ENCODE results near the gene ARHGAP10.
"Not testable (repeated sequence)": the region's sequence is repeated elsewhere in the genome, so short reads cannot be mapped to it uniquely, and the experiment has no call there.

The ARHGAP10 gene

DNA sequence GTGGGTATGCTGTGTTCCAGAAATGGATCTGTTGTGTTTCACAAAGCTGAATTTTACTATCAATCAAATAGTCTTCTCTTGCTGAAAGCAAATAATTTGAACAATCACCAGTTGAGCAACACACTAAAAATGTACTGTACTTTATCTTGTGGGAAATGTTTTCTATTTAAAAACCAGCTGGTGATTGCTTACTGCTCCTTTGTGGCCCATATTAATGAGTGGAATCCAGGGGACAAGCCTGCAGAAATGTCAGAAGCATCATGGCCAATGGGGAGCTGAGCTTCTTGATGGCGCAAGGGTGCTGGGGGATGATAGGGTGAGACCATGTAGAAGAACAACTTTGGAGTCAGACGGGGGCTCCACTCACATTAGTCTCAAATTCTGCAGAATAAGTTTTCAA is 346.2 kb downstream of the ARHGAP10 start:
- no peaks in the 10 kb centered on the region for H3K4me1 ChIP-seq (ENCODE audit: control insufficient read depth, insufficient read depth, low read length)
- H3K27me3 ChIP-seq (ENCODE audit: control insufficient read depth, insufficient read depth, low read length), result no peaks in the 10 kb centered on the region
- no peak overlapping the region for H3K27ac ChIP-seq (ENCODE audit: low read length)
- H3K36me3 ChIP-seq (ENCODE audit: control insufficient read depth, insufficient read depth, low read length), result no peaks in the 10 kb centered on the region
- DNase-seq (ENCODE audit: low read depth, low spot score), result no peak
- no CpG with 5 or more reads among the region's 2 CpGs for WGBS (ENCODE audit: insufficient coverage, insufficient read length)
- peaks cover 4% of the 10 kb centered on the region; the same call in 1 of the 2 replicates for H3K9me3 ChIP-seq (ENCODE audit: control insufficient read depth, insufficient read depth, low read length)
- no peak overlapping the region for H3K4me3 ChIP-seq (ENCODE audit: low read length)

DNA sequence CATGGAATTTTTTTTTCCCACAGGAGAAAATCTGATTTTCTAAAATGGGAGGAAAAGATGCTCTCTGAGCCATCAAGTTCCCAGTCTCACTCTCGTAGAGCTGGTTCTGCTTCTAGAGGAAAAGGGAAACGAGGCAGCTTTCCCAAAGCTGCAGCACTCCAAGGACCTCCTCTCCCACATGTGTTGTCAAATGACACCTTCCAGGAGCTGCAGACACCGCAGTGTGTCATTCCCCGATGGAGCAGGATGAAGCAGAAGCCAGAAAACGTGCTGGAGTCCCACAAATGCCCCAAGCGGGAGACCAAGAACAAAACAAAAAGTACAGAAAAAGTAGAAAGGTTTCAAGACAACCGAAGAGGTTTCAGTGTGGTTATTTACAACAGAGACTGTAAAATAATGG is 348.1 kb downstream of the ARHGAP10 start:
- Histone ChIP-seq H3K27me3 (ENCODE audit: control insufficient read depth, insufficient read depth, low read length) (no peaks in the 10 kb centered on the region), H3K4me3 (ENCODE audit: low read length) (no peak overlapping the region), H3K4me1 (ENCODE audit: control insufficient read depth, insufficient read depth, low read length) (no peaks in the 10 kb centered on the region), H3K27ac (ENCODE audit: low read length) (no peak overlapping the region), H3K36me3 (ENCODE audit: control insufficient read depth, insufficient read depth, low read length) (no peaks in the 10 kb centered on the region), H3K9me3 (ENCODE audit: control insufficient read depth, insufficient read depth, low read length) (no peaks in the 10 kb centered on the region)
- no CpG with 5 or more reads among the region's 7 CpGs for WGBS (ENCODE audit: insufficient coverage, insufficient read length)
- DNase-seq (ENCODE audit: low read depth, low spot score), result no peak

DNA sequence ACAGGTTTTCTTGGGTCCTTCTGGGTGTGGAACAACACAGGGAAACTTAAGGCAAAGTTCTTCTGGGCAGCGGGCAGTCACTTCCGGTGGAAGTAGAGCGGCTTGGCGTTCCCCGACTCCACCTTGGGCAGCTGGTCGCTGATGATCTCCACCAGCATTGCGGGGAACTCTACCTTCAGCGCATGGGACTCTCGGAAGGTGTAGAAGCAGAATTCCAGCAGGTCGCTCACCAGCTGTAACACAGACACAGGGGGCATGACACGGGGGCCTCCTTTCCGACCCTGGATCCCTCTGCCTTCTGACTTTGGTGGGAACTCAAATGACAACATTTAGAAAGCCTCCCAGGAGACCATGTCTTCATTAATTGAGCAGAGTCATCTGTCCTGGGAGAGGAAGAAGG is 349.4 kb downstream of the ARHGAP10 start:
- no CpG with 5 or more reads among the region's 12 CpGs for WGBS (ENCODE audit: insufficient coverage, insufficient read length)
- H3K27ac ChIP-seq (ENCODE audit: low read length), result no peak overlapping the region

DNA sequence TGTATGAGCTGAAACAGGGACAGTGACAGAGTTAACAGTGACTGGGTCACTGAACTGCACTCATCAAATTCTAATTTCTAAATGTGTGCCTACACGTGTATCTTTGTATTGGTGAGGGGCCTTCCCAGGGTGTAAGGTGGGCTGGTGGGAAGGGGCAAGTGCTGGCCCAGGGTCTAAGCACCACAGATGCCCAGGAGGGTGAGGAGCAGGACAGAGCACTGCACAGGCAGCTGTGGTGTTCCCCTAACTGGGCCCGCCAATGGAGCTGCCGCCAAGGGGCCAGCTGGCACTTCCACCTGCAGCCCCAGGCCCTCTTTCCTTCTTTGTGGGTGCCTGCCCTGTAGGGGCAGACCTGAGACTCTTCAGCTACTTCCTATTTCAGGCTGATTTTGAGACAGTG is 349.9 kb downstream of the ARHGAP10 start:
- Histone ChIP-seq H3K36me3 (ENCODE audit: control insufficient read depth, insufficient read depth, low read length) (no peaks in the 10 kb centered on the region), H3K4me3 (ENCODE audit: low read length) (no peak overlapping the region), H3K9me3 (ENCODE audit: control insufficient read depth, insufficient read depth, low read length) (no peaks in the 10 kb centered on the region), H3K27ac (ENCODE audit: low read length) (no peak overlapping the region), H3K27me3 (ENCODE audit: control insufficient read depth, insufficient read depth, low read length) (no peaks in the 10 kb centered on the region), H3K4me1 (ENCODE audit: control insufficient read depth, insufficient read depth, low read length) (no peaks in the 10 kb centered on the region)
- WGBS (ENCODE audit: insufficient coverage, insufficient read length), result no CpG with 5 or more reads among the region's 3 CpGs
- DNase-seq (ENCODE audit: low read depth, low spot score), result no peak

More for the DNA sequence above, 349.4 kb downstream of the ARHGAP10 start:
- no peaks in the 10 kb centered on the region for H3K9me3 ChIP-seq (ENCODE audit: control insufficient read depth, insufficient read depth, low read length)
- H3K27me3 ChIP-seq (ENCODE audit: control insufficient read depth, insufficient read depth, low read length), result no peaks in the 10 kb centered on the region
- no peaks in the 10 kb centered on the region for H3K4me1 ChIP-seq (ENCODE audit: control insufficient read depth, insufficient read depth, low read length)
- H3K4me3 ChIP-seq (ENCODE audit: low read length), result no peak overlapping the region
- H3K36me3 ChIP-seq (ENCODE audit: control insufficient read depth, insufficient read depth, low read length), result no peaks in the 10 kb centered on the region
- DNase-seq (ENCODE audit: low read depth, low spot score), result no peak

DNA sequence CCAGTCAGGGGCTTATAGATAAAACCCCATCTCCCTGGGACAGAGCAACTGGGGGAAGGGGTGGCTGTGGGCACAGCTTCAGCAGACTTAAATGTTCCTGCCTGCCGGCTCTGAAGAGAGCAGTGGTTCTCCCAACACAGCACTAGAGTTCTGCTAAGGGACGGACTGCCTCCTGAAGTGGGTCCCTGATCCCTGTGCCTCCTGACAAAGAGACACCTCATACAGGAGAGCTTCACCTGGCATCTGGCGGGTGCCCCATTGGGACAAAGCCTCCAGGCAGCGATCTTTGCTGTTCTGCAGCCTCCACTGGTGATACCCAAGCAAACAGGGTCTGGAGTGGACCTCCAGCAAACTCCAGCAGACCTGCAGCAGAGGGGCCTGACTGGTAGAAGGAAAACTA is 351.2 kb downstream of the ARHGAP10 start:
- not testable (repeated sequence) for H3K9me3 ChIP-seq (ENCODE audit: control insufficient read depth, insufficient read depth, low read length); H3K4me3 ChIP-seq (ENCODE audit: low read length); H3K36me3 ChIP-seq (ENCODE audit: control insufficient read depth, insufficient read depth, low read length); H3K4me1 ChIP-seq (ENCODE audit: control insufficient read depth, insufficient read depth, low read length); DNase-seq (ENCODE audit: low read depth, low spot score); H3K27ac ChIP-seq (ENCODE audit: low read length); H3K27me3 ChIP-seq (ENCODE audit: control insufficient read depth, insufficient read depth, low read length)
- WGBS (ENCODE audit: insufficient coverage, insufficient read length), result no CpG with 5 or more reads among the region's 4 CpGs

DNA sequence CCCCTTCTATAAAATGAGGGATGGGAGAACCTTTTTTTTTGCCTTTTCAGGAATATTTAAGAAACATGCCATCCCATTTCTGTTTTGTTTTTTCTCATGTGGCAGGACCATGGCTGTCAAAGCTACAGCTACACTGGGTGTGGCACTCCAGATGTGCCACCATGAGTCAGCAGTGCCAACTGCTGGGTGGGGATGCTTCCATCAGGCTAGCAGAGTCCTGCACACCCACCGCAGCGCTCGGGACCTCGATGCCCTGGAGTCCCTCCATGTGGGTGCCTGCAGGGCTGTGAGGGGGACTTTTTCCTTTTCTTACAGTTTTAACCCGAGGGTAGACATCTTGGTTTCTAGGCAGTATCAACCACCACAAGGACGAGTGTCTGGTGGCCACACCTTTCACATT is 357.7 kb downstream of the ARHGAP10 start:
- DNase-seq (ENCODE audit: low read depth, low spot score), result no peak
- WGBS (ENCODE audit: insufficient coverage, insufficient read length), result no CpG with 5 or more reads among the region's 6 CpGs
- Histone ChIP-seq H3K27ac (ENCODE audit: low read length) (no peak overlapping the region), H3K36me3 (ENCODE audit: control insufficient read depth, insufficient read depth, low read length) (no peaks in the 10 kb centered on the region), H3K4me1 (ENCODE audit: control insufficient read depth, insufficient read depth, low read length) (no peaks in the 10 kb centered on the region; the same call in 1 of the 2 replicates), H3K9me3 (ENCODE audit: control insufficient read depth, insufficient read depth, low read length) (no peaks in the 10 kb centered on the region), H3K4me3 (ENCODE audit: low read length) (no peak overlapping the region), H3K27me3 (ENCODE audit: control insufficient read depth, insufficient read depth, low read length) (no peaks in the 10 kb centered on the region)

DNA sequence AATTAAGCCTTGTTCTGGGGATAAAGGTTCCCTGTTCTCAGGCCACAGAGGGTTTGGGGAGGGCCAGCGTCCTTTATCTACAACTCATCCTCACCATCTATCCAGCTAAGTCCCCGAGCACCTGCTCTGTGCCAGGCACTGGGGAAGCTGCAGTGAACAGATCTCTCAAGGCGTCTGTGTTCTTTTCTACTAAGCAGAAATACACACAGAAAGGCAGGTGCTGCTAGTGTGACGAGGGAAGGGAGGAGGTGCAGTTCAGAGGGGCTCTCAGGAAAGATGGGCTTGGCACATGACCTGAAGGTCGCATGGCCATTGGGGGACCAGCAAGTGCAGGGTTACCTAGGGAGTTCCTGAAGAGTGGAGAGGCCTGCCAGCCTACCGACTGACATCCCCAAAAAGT is 358.1 kb downstream of the ARHGAP10 start:
- H3K27ac ChIP-seq (ENCODE audit: low read length), result no peak overlapping the region
- no peaks in the 10 kb centered on the region for H3K36me3 ChIP-seq (ENCODE audit: control insufficient read depth, insufficient read depth, low read length)
- DNase-seq (ENCODE audit: low read depth, low spot score), result no peak
- H3K9me3 ChIP-seq (ENCODE audit: control insufficient read depth, insufficient read depth, low read length), result no peaks in the 10 kb centered on the region
- no CpG with 5 or more reads among the region's 6 CpGs for WGBS (ENCODE audit: insufficient coverage, insufficient read length)
- H3K4me3 ChIP-seq (ENCODE audit: low read length), result no peak overlapping the region
- no peaks in the 10 kb centered on the region for H3K27me3 ChIP-seq (ENCODE audit: control insufficient read depth, insufficient read depth, low read length)
- H3K4me1 ChIP-seq (ENCODE audit: control insufficient read depth, insufficient read depth, low read length), result no peaks in the 10 kb centered on the region; the same call in 1 of the 2 replicates

DNA sequence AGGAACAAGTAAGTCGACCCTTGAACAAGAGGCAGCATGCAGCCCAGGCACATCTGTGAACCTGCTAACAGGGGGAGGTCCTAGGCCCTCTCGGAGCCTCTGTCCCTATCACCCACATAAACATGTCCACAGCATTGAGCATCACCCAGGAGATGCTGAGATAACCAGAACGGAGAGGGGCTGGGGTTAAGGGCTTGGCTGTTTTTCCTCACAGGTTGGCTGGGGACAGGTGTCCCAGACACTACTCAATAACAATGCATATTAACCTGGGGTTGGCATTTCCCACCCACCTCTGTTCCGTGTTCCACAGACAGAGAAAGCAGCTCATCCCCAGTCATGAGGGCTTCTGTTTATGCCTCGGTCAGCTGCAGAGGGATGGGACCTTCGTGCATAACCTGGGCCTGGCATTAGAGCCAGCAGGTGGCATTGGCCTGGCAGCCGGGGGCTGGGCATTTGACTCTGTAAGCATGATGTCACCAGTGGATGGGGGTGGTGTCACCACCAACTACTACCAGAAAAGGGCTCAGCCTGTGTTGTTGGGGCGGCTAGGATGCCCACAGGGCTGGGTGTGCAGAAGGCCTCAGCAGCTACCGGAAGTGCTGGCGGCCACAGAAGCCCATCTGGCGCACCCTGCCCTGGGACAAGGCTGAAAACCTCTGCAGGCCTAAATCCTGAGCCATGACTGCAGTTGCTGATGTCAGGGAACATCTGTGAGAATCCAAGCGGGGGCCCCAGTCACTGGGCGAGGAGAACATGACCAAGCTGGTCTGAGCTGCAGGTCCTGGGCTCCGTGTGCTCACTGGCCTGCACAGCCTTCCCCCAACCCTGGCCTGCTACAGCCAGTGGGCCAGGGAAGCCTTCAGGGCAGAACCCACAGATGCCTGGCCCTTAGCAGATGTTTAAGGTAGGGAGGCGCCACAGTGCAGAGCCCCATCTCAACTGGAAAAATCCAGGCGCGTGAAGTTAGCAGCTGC is 358.9 kb downstream of the ARHGAP10 start:
- WGBS (ENCODE audit: insufficient coverage, insufficient read length), result no CpG with 5 or more reads among the region's 17 CpGs
- DNase-seq (ENCODE audit: low read depth, low spot score), result no peak
- Histone ChIP-seq H3K4me1 (ENCODE audit: control insufficient read depth, insufficient read depth, low read length) (no peaks in the 10 kb centered on the region; the same call in 1 of the 2 replicates), H3K4me3 (ENCODE audit: low read length) (no peak overlapping the region), H3K36me3 (ENCODE audit: control insufficient read depth, insufficient read depth, low read length) (no peaks in the 10 kb centered on the region), H3K9me3 (ENCODE audit: control insufficient read depth, insufficient read depth, low read length) (no peaks in the 10 kb centered on the region), H3K27ac (ENCODE audit: low read length) (no peak overlapping the region), H3K27me3 (ENCODE audit: control insufficient read depth, insufficient read depth, low read length) (no peaks in the 10 kb centered on the region)

DNA sequence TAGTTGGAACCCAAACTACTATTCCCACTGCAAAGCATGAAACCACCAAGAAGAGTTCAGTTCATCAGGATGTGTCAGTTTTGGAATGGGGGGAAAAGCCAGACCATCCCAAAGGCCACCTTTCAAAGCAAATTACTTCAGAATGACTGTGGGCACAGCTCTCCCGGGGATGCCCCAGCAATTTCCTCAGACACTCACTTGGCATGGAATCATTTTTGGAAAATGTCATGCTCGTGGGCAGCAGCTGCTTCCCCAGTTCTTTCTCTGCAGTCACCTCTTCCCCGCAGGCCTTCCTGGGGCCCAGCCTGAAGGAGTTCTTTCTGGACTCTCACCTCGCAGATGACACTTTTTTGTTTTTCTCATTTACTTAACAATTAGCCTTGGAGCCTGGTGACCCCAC is 360.0 kb downstream of the ARHGAP10 start:
- no CpG with 5 or more reads among the region's 4 CpGs for WGBS (ENCODE audit: insufficient coverage, insufficient read length)
- DNase-seq (ENCODE audit: low read depth, low spot score), result no peak
- H3K9me3 ChIP-seq (ENCODE audit: control insufficient read depth, insufficient read depth, low read length), result no peaks in the 10 kb centered on the region
- no peak overlapping the region for H3K27ac ChIP-seq (ENCODE audit: low read length)
- H3K4me1 ChIP-seq (ENCODE audit: control insufficient read depth, insufficient read depth, low read length), result no peaks in the 10 kb centered on the region; the same call in 1 of the 2 replicates
- H3K27me3 ChIP-seq (ENCODE audit: control insufficient read depth, insufficient read depth, low read length), result no peaks in the 10 kb centered on the region
- no peak overlapping the region for H3K4me3 ChIP-seq (ENCODE audit: low read length)
- no peaks in the 10 kb centered on the region for H3K36me3 ChIP-seq (ENCODE audit: control insufficient read depth, insufficient read depth, low read length)

DNA sequence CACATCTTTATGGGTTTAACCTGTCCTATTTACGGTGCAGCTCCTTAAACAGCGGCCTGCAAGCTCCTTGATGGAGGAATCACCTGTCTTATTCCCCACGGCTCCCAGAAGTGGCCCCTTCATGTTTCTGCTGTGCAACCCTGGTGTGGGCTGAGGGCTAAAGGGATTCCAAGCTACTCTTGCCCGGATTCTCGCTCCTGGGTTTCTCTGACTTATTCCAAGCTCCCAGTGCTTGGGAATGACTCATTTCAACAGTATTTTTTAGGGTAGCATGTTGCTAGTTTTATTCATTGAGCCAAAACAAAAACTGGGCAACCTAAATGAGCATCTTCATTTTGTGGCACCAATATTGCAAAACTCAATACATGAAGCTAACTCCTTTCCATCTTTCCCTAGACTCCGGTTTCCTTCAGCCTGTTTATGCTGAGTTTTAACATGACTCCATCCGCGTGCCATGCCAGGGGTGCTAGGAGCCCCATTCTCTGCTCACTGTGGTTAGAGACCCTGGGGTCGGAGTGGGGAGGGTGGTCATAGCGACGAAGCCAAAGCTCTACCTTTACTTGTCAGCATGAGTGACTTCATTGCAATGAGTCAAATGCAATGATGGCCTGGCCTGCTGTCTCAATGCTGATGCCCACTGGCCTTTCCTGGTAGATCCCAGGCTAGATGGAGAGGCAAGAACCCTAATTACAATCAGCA is 360.6 kb downstream of the ARHGAP10 start:
- Histone ChIP-seq H3K4me1 (ENCODE audit: control insufficient read depth, insufficient read depth, low read length) (no peaks in the 10 kb centered on the region; the same call in 1 of the 2 replicates), H3K27ac (ENCODE audit: low read length) (no peak overlapping the region), H3K9me3 (ENCODE audit: control insufficient read depth, insufficient read depth, low read length) (no peaks in the 10 kb centered on the region), H3K27me3 (ENCODE audit: control insufficient read depth, insufficient read depth, low read length) (no peaks in the 10 kb centered on the region), H3K36me3 (ENCODE audit: control insufficient read depth, insufficient read depth, low read length) (no peaks in the 10 kb centered on the region), H3K4me3 (ENCODE audit: low read length) (no peak overlapping the region)
- DNase-seq (ENCODE audit: low read depth, low spot score), result no peak
- no CpG with 5 or more reads among the region's 11 CpGs for WGBS (ENCODE audit: insufficient coverage, insufficient read length)
